Transverse colon (tissue), 4 donors: ENCODE data around the gene RECK. TPM values are rescaled to one million over a fixed set of nuclear protein-coding genes. Genes with fewer than 3 reads are reported as not detected.
A peak's percentile ranks its signal among the peaks of the same experiment; 100 is the strongest.

Experiments
- DNase-seq: peaks from one replicate; pipeline ENCODE4 v3.0.0-alpha.2; 2019
- H3K27ac ChIP-seq, 4 donors: fragments of 200-600 bp; sonication (generic); 2 replicates each; pipeline ENCODE4 v1.5.1; 2016 to 2018; ENCODE audit warnings: inconsistent platforms in 4 of 4
- H3K27me3 ChIP-seq: fragments of 200-600 bp; sonication (generic); 2 replicates; pipeline ENCODE4 v1.5.1; 2017; ENCODE audit warnings: inconsistent platforms
- H3K36me3 ChIP-seq, 4 donors: fragments of 200-600 bp; sonication (generic); 2 replicates each; pipeline ENCODE4 v1.5.1; 2017 to 2019; ENCODE audit warnings: inconsistent platforms in 4 of 4
- H3K4me1 ChIP-seq, 4 donors: fragments of 200-600 bp; sonication (generic); 2 replicates each; pipeline ENCODE4 v1.5.1; 2017 to 2020; ENCODE audit warnings: inconsistent platforms in 4 of 4
- H3K4me3 ChIP-seq, 4 donors: fragments of 200-600 bp; sonication (generic); 1 replicate in 1 of 4; 2 replicates in 3 of 4; pipeline versions ENCODE4 v1.5.1 to v1.6.1; 2017 to 2019; ENCODE audit warnings: inconsistent platforms in 4 of 4
- H3K9me3 ChIP-seq, 2 donors: fragments of 200-600 bp; sonication (generic); 2 replicates each; pipeline ENCODE4 v1.5.1; 2017 to 2019; ENCODE audit warnings: inconsistent platforms in 2 of 2
- CTCF ChIP-seq, 5 experiments: fragments of 200-600 bp in 3 of 5; fragments of 450-650 bp in 2 of 5; sonication (generic) in 3 of 5; IDR thresholded peaks; 1 replicate in 2 of 5; 2 replicates in 3 of 5; pipeline ENCODE4 v1.5.1; 2016 to 2017; ENCODE audit warnings: antibody characterized with exemption in 5 of 5, inconsistent platforms in 3 of 5, mild to moderate bottlenecking in 2 of 5, moderate library complexity in 1 of 5
- EP300 ChIP-seq: sonication (generic); formaldehyde crosslinking; IDR thresholded peaks from one replicate; pipeline ENCODE4 v1.6.1; 2017; ENCODE audit warnings: antibody characterized with exemption, low read depth
- POLR2A ChIP-seq: fragments of 450-650 bp; IDR thresholded peaks from one replicate; pipeline ENCODE4 v1.6.1; 2016; ENCODE audit warnings: antibody characterized with exemption, mild to moderate bottlenecking, moderate library complexity
- POLR2AphosphoS5 ChIP-seq, 3 donors: sonication (generic); formaldehyde crosslinking; IDR thresholded peaks; one replicate each; pipeline ENCODE4 v1.6.1; 2016; ENCODE audit warnings: antibody characterized with exemption in 3 of 3
- WGBS, 2 donors: methylation state at CpG; one replicate each; pipeline ENCODE4 v1.1.5; 2018; ENCODE audit warnings: low coverage in 1 of 2; 5-methylcytosine and 5-hydroxymethylcytosine counted together
- in situ Hi-C, 4 donors: fragments of 200-750 bp; cut with MboI; loops; one replicate each; pipeline versions ENCODE4 v1.15.0 to v1.15.1; 2017; ENCODE audit warnings: low sequenced_read_pairs in 3 of 4, low pct_ligation_motif_present in 1 of 4, low pct_unique_long_range_greater_than_20kb in 1 of 4
- intact Hi-C: fragments of 100-400 bp; cut with DNase I; formaldehyde crosslinking; loops from one replicate; pipeline ENCODE4 v1.15.1; 2023; ENCODE audit warnings: low total_unique reads
- total RNA-seq, 4 donors: library from RNA; depleted of rRNA; stranded (reverse); fragments of >200 nt; gene quantifications; one replicate each; pipeline ENCODE4 v1.1.0, GENCODE V29; 2016

The RECK gene
- total RNA-seq, 4 donors from 2014 or later, result 1.5 to 30.3 (median 6.0) TPM

GRCh38 chr9:36074055-36074454 lies 37.3 kb downstream of the RECK start:
- Histone ChIP-seq H3K27ac (peak overlapping the region; percentile 10 to 55 (median 30)), H3K36me3 (no peaks in the 10 kb centered on the region), H3K4me1 (peaks cover 13 to 24% (median 16%) of the 10 kb centered on the region in 4 donors), H3K27me3 (no peaks in the 10 kb centered on the region), H3K9me3 (no peaks in the 10 kb centered on the region), H3K4me3 (no peak overlapping the region)
- intact Hi-C loops (no loop called here), in situ Hi-C loops (no loop called here)
- DNase-seq, result no peak
- 44 to 63% methylated on average over 1 of the region's 1 CpG for WGBS, 2 donors
- TF ChIP-seq POLR2AphosphoS5 (IDR thresholded peaks at IDR 0.05), result no peak
- TF ChIP-seq POLR2A, result no peak
- TF ChIP-seq CTCF (IDR thresholded peaks at IDR 0.05), result no peak
- TF ChIP-seq EP300, result no peak

DNA sequence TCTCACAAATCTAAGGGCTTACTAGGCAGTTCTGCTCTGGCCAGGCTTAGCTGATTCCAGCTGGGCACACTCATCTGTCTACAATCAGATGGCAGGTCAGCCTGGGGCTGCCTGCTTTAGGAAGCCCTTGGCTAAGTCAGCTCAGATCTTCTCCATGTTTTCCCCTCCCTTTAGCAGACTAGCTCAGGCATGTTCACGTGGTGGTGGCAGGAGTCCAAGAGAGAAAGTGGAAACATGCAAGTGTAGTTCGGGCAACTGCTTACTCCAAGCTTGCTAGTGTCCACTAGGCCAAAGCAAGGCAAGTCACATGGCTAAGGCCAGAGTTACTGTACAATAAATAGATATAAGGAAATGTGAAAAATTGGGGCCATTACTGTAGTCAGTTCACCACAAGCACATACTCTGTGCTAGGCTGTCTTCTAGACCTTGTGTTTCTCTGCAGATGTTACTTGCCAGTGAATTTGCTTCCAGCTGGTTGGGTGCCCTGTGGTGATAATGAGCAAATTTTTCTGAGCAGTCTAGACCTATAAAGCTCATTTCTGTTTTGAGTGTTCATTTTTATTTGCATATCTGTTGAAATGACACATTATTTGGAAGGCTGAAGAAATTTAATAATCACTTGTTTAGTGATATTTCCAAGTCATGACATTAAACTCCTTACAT lies 38.3 kb downstream of the RECK start:
- Histone ChIP-seq H3K27me3 (no peaks in the 10 kb centered on the region), H3K4me3 (no peak overlapping the region), H3K9me3 (no peaks in the 10 kb centered on the region), H3K36me3 (no peaks in the 10 kb centered on the region), H3K27ac (peak overlapping the region in 3 of 4 donors; percentile 10 to 55 (median 41)), H3K4me1 (peaks cover 13 to 24% (median 16%) of the 10 kb centered on the region in 4 donors)
- peak; percentile 69 for DNase-seq
- intact Hi-C loops (no loop called here), in situ Hi-C loops (no loop called here)
- no peak for TF ChIP-seq POLR2A
- TF ChIP-seq POLR2AphosphoS5 (IDR thresholded peaks at IDR 0.05), result no peak
- no peak for TF ChIP-seq EP300
- no peak for TF ChIP-seq CTCF (IDR thresholded peaks at IDR 0.05)
- WGBS, 2 donors, result 29% methylated on average over 2 of the region's 2 CpGs; no CpG with 5 or more reads in 1 of the 2 donors

GRCh38 chr9:36078051-36078450 lies 41.3 kb downstream of the RECK start:
- intact Hi-C loops (no loop called here), in situ Hi-C loops (no loop called here)
- TF ChIP-seq EP300 (no peak), POLR2A (no peak), CTCF (IDR thresholded peaks at IDR 0.05) (no peak), POLR2AphosphoS5 (IDR thresholded peaks at IDR 0.05) (no peak)
- DNase-seq, result no peak
- Histone ChIP-seq H3K27me3 (no peaks in the 10 kb centered on the region), H3K4me3 (no peak overlapping the region), H3K27ac (no peak overlapping the region), H3K9me3 (no peaks in the 10 kb centered on the region), H3K4me1 (peaks cover 13 to 24% (median 16%) of the 10 kb centered on the region in 4 donors), H3K36me3 (no peaks in the 10 kb centered on the region)
- WGBS, 2 donors, result 85 to 86% methylated on average over 1 of the region's 1 CpG

DNA sequence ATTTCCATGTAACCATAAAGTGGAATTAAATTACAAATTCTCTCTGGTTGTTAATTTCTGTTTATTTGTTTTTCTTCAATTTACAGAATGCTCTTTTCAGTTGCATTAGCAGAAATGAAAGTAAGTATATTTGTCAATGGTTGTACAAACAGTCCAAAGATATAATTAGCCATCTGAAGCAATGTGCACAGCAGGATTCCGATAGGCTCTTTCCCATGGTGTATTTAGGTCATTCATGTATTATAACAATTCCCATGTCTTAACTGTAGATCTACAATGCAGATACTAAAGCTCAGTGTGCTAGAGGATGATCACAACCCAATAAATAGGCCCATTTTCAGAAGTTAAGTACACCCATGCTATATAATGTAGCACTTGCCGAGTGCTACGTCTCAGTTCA lies 43.8 kb downstream of the RECK start:
- 83 to 95% methylated on average over 3 of the region's 3 CpGs for WGBS, 2 donors
- peaks cover 0 to under 1% (median under 1%) of the 10 kb centered on the region in 4 donors for H3K4me1 ChIP-seq
- TF ChIP-seq POLR2A (no peak), EP300 (no peak), POLR2AphosphoS5 (IDR thresholded peaks at IDR 0.05) (no peak), CTCF (IDR thresholded peaks at IDR 0.05) (no peak)
- H3K36me3 ChIP-seq, result no peaks in the 10 kb centered on the region
- no peaks in the 10 kb centered on the region for H3K27me3 ChIP-seq
- H3K27ac ChIP-seq, result no peak overlapping the region
- intact Hi-C loops, result no loop called here
- DNase-seq, result no peak
- no peaks in the 10 kb centered on the region for H3K9me3 ChIP-seq
- in situ Hi-C loops, result no loop called here
- H3K4me3 ChIP-seq, result no peak overlapping the region
